Activated naive CD8-positive, alpha-beta T cell (primary cell): ENCODE measurements around the gene PBX3.
A peak's percentile ranks its signal among the peaks of the same experiment; 100 is the strongest.
"Not testable (repeated sequence)": the region's sequence is repeated elsewhere in the genome, so short reads cannot be mapped to it uniquely, and the experiment has no call there.

Experiments used
- H3K27ac Mint-ChIP-seq: one replicate; pipeline ENCODE4 v1.8.0; 2021; ENCODE audit warnings: mixed read lengths
- H3K27me3 Mint-ChIP-seq: one replicate; pipeline ENCODE4 v1.8.0; 2021; ENCODE audit warnings: mixed read lengths
- H3K36me3 Mint-ChIP-seq: one replicate; pipeline ENCODE4 v1.8.0; 2021; ENCODE audit warnings: mixed read lengths
- H3K4me1 Mint-ChIP-seq: one replicate; pipeline ENCODE4 v1.8.0; 2021; ENCODE audit warnings: low read depth, mixed read lengths
- H3K4me3 Mint-ChIP-seq: one replicate; pipeline ENCODE4 v1.8.0; 2021; ENCODE audit warnings: mild to moderate bottlenecking, mixed read lengths
- H3K9me3 Mint-ChIP-seq: one replicate; pipeline ENCODE4 v1.8.0; 2021; ENCODE audit warnings: low read depth, mixed read lengths

PBX3 gene

DNA sequence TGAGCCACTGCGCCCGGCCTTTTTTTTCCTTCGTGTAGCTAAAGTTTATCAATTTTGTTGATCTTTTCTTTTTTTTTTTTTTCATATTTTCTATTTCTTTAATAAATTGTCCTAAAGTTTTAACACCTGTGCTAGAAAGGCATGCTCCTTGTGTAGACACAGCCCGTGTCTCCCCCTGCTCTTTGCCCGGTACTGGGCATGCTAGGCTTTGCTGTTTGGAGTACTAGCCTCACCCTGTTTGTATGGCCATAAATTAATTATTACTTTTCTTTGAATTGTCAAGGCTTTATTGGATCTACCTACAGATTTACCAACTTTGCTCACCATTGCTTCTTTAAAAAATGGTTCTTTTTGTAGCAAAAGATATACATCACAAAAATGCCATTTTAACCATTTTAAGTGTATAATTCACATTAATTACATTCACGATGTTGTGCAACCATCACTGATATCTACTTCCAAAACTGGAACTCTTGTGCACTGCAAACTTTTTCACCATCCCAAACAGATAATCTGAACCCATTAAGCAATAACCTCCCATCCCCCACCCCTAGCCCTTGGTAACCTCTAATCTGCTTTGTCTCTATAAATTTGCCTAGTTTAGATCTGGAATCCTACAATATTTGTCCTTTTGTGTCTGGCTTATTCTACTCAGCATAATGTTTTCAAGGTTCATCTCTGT, 31.5 kb downstream of the PBX3 start:
- not testable (repeated sequence) for H3K36me3 Mint-ChIP-seq, H3K4me3 Mint-ChIP-seq, H3K27ac Mint-ChIP-seq, H3K27me3 Mint-ChIP-seq, H3K9me3 Mint-ChIP-seq, H3K4me1 Mint-ChIP-seq

DNA sequence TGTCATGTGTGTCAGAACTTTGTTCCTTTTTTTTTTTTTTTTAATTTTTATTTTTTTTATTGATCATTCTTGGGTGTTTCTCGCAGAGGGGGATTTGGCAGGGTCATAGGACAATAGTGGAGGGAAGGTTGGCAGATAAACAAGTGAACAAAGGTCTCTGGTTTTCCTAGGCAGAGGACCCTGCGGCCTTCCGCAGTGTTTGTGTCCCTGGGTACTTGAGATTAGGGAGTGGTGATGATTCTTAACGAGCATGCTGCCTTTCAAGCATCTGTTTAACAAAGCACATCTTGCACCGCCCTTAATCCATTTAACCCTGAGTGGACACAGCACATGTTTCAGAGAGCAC, 32.0 kb downstream of the PBX3 start:
- not testable (repeated sequence) for H3K27ac Mint-ChIP-seq, H3K36me3 Mint-ChIP-seq, H3K4me1 Mint-ChIP-seq, H3K27me3 Mint-ChIP-seq, H3K4me3 Mint-ChIP-seq, H3K9me3 Mint-ChIP-seq

DNA sequence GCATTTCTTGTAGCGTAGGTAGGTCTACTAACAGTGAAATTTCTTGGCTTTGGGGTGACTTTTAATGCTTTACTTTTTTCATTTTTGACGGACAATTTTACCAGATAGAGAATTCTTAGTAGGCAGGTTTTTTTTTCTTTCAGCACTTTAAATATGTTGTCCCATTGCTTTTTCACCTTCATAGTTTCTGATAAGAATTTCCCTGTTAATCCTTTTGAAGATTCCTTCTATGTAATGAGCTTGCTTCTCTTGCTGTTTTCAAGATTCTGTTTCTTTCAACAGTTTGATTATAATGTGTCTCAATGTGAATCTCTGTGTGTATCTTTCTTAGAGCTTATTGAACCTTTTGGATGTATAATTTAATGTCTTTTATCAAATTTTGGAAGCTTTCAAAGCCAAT, 35.5 kb downstream of the PBX3 start:
- H3K9me3 Mint-ChIP-seq = no peaks in the 10 kb centered on the region
- H3K4me3 Mint-ChIP-seq = no peak overlapping the region
- H3K27me3 Mint-ChIP-seq = no peaks in the 10 kb centered on the region
- H3K36me3 Mint-ChIP-seq = peaks cover 12% of the 10 kb centered on the region
- no peak overlapping the region for H3K27ac Mint-ChIP-seq
- H3K4me1 Mint-ChIP-seq = peaks cover 27% of the 10 kb centered on the region

DNA sequence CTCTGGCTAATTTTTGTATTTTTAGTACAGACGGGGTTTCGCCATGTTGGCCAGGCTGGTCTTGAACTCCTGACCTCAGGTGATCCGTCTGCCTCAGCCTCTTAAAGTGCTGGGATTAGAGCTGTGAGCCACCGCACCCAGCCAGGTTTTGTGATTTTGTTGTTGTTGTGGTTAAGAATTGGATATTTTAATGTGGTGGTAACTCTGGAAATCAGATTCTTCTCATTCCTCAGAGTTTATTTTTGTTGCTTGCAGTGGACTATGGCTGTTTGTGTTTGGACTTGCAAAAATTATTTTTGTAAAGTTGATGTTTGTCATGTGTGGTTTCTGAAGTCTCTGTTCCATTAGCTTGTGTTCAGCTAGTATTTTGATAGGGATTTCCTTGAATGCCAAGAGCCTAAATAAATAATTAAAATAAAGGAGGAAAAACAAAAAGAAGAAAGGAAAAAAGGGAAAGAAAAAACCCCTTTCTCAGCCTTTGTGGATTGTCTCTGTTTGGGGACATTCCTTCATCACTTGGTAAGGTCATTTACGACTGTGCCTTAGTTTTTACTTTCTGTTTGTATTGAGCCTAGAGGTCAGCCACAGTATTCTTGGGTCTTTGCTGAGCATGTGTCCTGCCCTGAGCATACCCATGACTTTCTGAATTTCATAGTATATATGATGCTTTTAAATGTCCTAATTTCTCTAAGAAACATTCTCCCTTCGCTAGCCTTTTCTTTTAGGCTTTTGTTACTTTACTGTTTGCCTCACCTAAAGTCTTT, 37.3 kb downstream of the PBX3 start:
- Mint-ChIP-seq H3K27ac (no peak overlapping the region), H3K4me3 (peak overlapping the region; percentile 53), H3K9me3 (no peaks in the 10 kb centered on the region), H3K27me3 (no peaks in the 10 kb centered on the region), H3K4me1 (peaks cover 27% of the 10 kb centered on the region), H3K36me3 (peaks cover 12% of the 10 kb centered on the region)

DNA sequence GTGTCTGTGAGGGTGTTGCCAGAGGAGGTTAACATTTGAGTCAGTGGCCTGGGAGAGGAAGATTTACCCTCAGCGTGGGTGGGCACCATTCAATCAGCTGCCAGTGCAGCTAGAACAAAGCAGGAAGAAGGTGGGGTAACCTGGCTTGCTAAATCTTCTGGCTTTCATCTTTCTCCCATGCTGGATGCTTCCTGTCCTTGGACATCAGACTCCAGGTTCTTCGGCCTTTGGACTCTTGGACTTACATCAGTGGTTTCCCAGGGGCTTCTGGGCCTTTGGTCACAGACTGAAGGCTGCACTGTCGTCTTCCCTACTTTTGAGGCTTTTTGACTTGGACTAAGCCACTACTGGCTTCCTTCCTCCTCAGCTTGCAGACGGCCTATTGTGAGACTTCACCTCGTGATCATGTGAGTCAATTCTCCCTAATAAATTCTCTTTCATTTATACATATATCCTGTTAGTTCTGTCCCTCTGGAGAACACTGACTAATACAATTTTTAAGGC, 38.1 kb downstream of the PBX3 start:
- Mint-ChIP-seq H3K4me3 (peak overlapping the region; percentile 53), H3K9me3 (no peaks in the 10 kb centered on the region), H3K27ac (peak overlapping the region; percentile 66), H3K27me3 (no peaks in the 10 kb centered on the region), H3K4me1 (peaks cover 27% of the 10 kb centered on the region), H3K36me3 (peaks cover 15% of the 10 kb centered on the region)

DNA sequence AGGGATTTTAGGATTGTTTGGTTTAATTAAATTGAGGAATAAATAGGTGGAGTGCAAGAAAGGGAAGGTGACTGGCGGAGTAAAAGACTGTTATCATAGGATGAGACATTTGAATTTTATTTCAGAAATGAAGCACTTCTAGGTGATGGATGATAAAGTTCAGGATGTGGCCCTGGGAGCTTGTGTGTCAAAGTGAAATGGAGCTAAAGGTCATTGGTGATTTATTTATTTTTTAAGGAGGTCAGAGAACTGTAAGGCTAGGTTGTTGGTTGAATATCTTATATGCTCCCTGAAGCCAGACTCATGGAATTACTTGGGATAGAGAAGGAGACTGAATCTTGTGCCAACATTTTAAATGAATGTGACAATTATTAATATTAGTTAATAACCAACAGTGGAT, 40.5 kb downstream of the PBX3 start:
- H3K4me1 Mint-ChIP-seq = peaks cover 26% of the 10 kb centered on the region
- no peaks in the 10 kb centered on the region for H3K9me3 Mint-ChIP-seq
- no peak overlapping the region for H3K27ac Mint-ChIP-seq

DNA sequence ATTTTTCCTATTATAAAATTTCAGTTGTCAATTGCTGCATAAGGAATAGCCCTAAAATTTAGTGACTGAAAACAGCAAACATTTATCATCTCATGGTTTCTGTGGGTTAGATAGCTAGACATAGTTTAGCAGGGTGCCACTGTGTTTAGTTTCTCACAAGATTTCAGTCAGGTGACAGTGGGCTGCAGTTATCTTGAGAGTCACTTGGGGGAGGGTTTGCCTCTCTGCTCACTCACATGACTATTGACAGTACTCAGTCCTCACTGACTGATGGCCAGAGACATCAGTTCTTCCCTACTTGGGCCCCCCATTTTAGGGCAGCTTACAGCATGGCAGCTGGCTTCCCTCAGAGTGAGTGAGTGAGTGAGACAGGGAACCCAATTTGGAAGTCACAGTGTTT, 42.0 kb downstream of the PBX3 start:
- Mint-ChIP-seq H3K36me3 (peaks cover 13% of the 10 kb centered on the region), H3K9me3 (no peaks in the 10 kb centered on the region), H3K27ac (no peak overlapping the region), H3K4me1 (peaks cover 26% of the 10 kb centered on the region), H3K4me3 (no peak overlapping the region), H3K27me3 (no peaks in the 10 kb centered on the region)

More for the DNA sequence above, 40.5 kb downstream of the PBX3 start:
- peaks cover 15% of the 10 kb centered on the region for H3K36me3 Mint-ChIP-seq
- no peak overlapping the region for H3K4me3 Mint-ChIP-seq
- H3K27me3 Mint-ChIP-seq = no peaks in the 10 kb centered on the region

DNA sequence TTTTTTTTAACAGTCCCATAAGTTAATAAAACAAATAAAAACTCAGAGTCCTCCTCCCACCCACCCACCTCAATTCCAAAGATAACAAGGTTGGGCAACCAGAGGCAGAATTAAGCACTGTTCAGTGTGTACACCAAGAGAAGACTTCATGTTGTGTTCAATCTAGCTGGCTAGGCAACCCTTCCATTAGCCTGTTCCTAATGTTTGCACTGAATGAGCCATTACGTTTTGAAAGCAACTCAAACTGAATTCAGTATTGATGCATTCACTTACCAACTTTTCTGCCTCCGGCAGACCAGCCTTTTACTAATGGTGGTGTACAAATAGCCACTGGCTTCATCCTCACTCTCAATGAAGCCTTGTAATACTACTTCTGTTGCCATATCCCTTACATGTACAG, 47.5 kb downstream of the PBX3 start:
- H3K4me1 Mint-ChIP-seq = peaks cover 4% of the 10 kb centered on the region
- peaks cover 3% of the 10 kb centered on the region for H3K36me3 Mint-ChIP-seq
- H3K27me3 Mint-ChIP-seq = no peaks in the 10 kb centered on the region
- no peak overlapping the region for H3K4me3 Mint-ChIP-seq
- H3K9me3 Mint-ChIP-seq = no peaks in the 10 kb centered on the region
- H3K27ac Mint-ChIP-seq = no peak overlapping the region

DNA sequence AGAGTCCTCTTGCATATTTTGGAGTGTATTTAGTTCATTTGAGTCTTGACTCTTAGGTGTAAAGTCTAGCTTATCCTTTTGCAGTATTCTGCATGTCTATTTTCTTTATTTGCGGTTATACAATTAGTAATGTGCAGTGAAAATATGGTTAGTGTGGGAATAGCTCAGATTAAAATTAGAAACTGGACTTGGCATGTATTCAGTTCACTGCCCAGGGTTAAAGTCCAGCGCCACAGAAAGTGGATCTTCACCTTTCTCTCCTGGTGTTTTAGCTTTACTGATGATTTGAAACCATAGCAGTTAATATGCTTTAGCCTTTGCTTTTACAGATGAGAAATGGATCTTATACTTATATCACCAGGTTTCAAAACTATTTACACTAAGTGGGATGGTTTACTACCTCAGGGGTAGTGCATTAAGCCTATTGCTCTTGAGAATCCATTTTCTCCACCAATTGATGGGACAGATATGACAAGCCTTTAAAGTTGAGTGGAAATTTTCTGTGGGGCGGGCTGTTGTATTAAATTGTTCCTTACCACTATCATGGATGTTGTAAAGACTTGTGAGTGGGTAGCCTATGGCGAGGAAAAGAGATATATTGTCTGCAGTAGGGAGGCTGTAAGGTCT, 48.9 kb downstream of the PBX3 start:
- no peaks in the 10 kb centered on the region for H3K9me3 Mint-ChIP-seq
- no peaks in the 10 kb centered on the region for H3K36me3 Mint-ChIP-seq
- H3K27me3 Mint-ChIP-seq = no peaks in the 10 kb centered on the region
- H3K27ac Mint-ChIP-seq = no peak overlapping the region
- no peak overlapping the region for H3K4me3 Mint-ChIP-seq
- peaks cover 4% of the 10 kb centered on the region for H3K4me1 Mint-ChIP-seq

DNA sequence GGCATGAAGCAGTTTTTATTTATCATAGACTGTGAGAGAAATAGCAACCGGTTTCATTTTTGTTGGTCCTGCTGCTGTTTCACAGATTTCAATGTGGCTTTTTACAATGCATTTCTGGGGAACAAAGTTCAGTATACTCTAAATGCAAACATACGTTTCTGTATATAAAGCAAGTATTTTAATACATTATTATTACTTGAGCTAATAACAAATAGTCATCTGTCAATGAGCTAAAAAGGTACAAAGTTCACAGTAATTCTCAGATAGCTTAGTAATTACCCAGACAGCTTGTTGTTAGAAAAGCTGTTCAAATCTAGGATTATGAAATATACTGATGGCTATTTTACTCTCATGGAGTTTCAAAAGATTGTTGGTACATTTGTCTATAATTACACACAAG, 50.8 kb downstream of the PBX3 start:
- Mint-ChIP-seq H3K9me3 (no peaks in the 10 kb centered on the region), H3K27me3 (no peaks in the 10 kb centered on the region), H3K36me3 (peaks cover 2% of the 10 kb centered on the region), H3K4me3 (no peak overlapping the region), H3K27ac (no peak overlapping the region), H3K4me1 (peaks cover 4% of the 10 kb centered on the region)

DNA sequence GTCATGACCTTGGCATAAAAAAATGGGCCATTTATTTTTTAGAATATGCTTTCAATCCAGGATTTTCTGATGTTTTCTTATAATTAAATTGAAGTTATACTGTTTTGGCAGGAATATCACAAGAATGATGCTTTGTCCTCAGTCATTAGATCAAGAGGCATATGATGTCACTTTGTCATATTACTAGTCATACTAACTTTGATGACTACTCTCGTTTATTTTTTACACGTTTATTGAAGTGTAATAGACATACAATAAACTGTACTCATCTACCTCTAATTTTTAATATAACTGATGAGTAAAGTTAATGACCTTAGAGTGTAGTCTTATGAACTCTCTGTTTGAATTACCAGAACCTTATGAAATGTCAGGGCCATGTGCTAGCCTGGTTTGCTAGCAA, 56.4 kb downstream of the PBX3 start:
- H3K4me1 Mint-ChIP-seq = no peaks in the 10 kb centered on the region
- no peak overlapping the region for H3K27ac Mint-ChIP-seq
- peaks cover 5% of the 10 kb centered on the region for H3K36me3 Mint-ChIP-seq
- H3K9me3 Mint-ChIP-seq = no peaks in the 10 kb centered on the region
- H3K27me3 Mint-ChIP-seq = no peaks in the 10 kb centered on the region
- no peak overlapping the region for H3K4me3 Mint-ChIP-seq

DNA sequence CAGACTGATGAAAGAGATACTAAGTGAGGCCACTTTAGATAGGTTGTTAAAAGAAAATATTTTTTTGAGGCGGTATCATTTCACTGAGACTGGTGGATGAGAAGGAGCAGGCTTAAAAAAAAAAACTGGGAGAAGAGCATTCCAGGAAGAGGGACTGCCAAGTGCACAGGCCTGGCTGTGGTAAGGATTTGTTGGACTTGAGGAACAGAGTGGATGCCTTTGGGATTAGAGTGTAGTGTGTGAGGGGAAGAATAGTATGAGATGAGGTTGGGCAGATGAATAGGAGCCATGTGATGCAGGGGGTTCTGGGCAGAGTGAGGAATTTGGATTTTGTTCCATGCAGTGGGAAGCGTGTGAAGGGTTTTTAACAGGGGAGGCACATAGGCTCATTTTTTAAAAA, 57.9 kb downstream of the PBX3 start:
- Mint-ChIP-seq H3K4me1 (no peaks in the 10 kb centered on the region), H3K9me3 (no peaks in the 10 kb centered on the region), H3K4me3 (no peak overlapping the region), H3K36me3 (peaks cover 5% of the 10 kb centered on the region), H3K27ac (no peak overlapping the region), H3K27me3 (no peaks in the 10 kb centered on the region)

DNA sequence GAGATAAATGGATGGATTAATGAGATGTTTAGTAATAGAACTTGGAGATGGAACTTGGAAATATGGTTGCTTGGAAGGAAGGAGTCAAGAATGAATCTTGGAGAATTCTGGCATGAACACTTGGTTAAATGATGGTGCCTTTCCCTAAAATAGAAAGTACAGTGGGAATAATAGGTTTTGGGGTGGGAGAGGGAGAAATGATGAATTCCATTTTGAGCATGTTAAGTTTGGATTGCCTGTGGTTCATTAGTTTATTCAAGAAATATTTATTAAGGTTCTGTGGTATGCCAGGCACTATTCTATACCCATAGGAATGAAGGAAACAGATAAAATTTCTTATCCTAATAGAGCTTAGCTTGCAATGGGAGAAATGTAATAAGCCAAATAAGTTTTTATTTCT, 58.4 kb downstream of the PBX3 start:
- H3K4me1 Mint-ChIP-seq = no peaks in the 10 kb centered on the region
- H3K9me3 Mint-ChIP-seq = no peaks in the 10 kb centered on the region
- H3K27ac Mint-ChIP-seq = no peak overlapping the region
- H3K27me3 Mint-ChIP-seq = no peaks in the 10 kb centered on the region
- peaks cover 5% of the 10 kb centered on the region for H3K36me3 Mint-ChIP-seq
- no peak overlapping the region for H3K4me3 Mint-ChIP-seq

DNA sequence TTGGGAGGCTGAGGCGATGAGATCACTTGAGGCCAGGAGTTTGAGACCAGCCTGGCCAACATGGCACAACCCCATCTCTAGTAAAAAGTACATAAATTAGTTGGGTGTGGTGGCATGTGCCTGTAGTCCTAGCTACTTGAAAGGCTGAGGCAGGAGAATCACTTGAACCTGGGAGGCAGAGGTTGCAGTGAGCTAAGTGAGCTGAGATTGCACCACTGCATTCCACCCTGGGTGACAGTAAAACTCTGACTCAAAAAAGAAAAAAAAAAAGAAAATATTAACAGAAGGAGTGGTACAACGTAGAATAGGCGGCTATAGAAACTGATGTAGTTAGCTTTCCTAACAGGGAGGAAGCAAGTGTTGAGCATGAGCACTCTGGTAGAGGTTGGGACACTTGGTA, 59.9 kb downstream of the PBX3 start:
- no peaks in the 10 kb centered on the region for H3K27me3 Mint-ChIP-seq
- no peak overlapping the region for H3K27ac Mint-ChIP-seq
- H3K36me3 Mint-ChIP-seq = peaks cover 7% of the 10 kb centered on the region
- H3K9me3 Mint-ChIP-seq = no peaks in the 10 kb centered on the region
- H3K4me3 Mint-ChIP-seq = no peak overlapping the region
- H3K4me1 Mint-ChIP-seq = no peaks in the 10 kb centered on the region

DNA sequence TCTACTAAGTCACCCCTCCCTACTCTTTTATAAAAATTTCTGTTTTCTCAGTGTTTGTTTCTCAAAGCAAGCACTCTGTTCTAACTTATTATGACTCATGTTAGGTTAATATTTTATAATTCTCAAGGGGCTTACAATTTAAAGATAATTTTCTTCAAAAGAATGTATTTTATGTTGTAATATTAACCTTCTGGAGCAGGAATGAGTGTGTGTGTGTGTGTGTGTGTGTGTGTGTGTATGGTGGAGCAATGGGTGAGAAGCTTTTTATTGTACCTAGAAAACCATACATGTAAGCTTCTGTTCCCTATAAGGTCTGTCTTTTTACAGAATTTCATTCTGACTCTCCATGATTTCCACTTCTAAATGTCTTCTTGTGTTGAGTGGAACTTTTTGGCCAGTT, 63.0 kb downstream of the PBX3 start:
- Mint-ChIP-seq H3K4me3 (no peak overlapping the region), H3K36me3 (peaks cover 7% of the 10 kb centered on the region), H3K27me3 (no peaks in the 10 kb centered on the region), H3K4me1 (no peaks in the 10 kb centered on the region), H3K9me3 (no peaks in the 10 kb centered on the region), H3K27ac (no peak overlapping the region)
